ENCODE measurements around the gene KCNJ2.

Gene KCNJ2

DNA sequence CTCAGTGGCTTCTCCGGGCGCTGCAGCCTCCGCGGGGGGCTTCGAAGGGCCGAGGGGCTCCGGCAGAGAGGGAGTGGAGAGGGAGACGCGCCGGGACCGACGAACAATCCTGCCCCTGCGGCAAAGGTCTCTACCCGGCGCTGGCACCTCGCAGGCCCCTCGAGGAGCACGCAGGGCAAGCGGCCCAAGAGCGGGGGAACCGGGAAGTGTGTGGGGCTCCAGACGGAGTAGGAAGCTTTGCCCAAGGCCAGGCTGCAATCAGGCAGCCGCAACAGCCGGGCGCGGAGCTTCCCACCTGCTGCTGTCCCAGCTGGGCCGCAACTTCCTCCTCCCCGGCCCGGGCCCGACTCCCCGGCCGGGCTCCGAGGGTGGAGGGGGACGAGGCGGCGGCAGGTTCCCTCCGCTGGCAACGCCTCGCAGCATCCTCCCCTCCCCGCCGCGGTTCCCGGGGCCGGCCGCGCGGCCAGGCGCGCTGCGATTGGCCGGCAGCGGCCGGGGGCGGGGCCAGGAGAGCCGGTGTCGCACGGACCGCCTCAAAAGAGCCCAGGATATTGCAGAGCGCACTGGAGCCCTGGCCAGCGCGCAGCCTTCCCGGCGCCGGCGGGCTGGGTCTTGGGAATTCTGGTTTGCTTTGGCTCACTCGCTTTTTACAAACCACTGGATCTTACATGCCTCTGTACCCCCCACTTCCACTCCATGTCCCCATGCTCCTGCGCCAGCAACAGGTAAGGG lies at the start of gene KCNJ2:
Gene KCNJ2, plus strand, starts transcription at position 556 of the 732 bp plus-strand sequence. CDS start 5,508 bp downstream, outside the sequence.
- H3K4me3 ChIP-seq = peak within 1 kb of the TSS; percentile 76 to 96 (median 83)
- peak in 2 of 11 experiments; percentile 39 to 54; a peak in 2 of 22 replicates for TF ChIP-seq Cebpa-rat (IDR thresholded peaks at IDR 0.05)
- peak within 1 kb of the TSS; percentile 82 to 97 (median 87) for H3K9ac ChIP-seq
- H4K20me1 ChIP-seq = peaks cover 0 to 34% (median 10%) of the 10 kb centered on the region in 11 experiments; a peak in 13 of 22 replicates
- no peaks in the 10 kb centered on the region for H3K9me3 ChIP-seq (replicated peaks in 1 of 11)
- peaks cover 47 to 60% (median 50%) of the 10 kb centered on the region in 10 experiments for H3K4me1 ChIP-seq
- H3K27ac ChIP-seq = peak within 1 kb of the TSS; percentile 75 to 98 (median 92)
- peaks cover 0 to 8% (median 3%) of the 10 kb centered on the region in 11 experiments; a peak in 13 of 22 replicates for H3K36me3 ChIP-seq
- H3K27me3 ChIP-seq = no peaks in the 10 kb centered on the region
- H3K4me2 ChIP-seq = peak within 1 kb of the TSS; percentile 75 to 95 (median 86)

DNA sequence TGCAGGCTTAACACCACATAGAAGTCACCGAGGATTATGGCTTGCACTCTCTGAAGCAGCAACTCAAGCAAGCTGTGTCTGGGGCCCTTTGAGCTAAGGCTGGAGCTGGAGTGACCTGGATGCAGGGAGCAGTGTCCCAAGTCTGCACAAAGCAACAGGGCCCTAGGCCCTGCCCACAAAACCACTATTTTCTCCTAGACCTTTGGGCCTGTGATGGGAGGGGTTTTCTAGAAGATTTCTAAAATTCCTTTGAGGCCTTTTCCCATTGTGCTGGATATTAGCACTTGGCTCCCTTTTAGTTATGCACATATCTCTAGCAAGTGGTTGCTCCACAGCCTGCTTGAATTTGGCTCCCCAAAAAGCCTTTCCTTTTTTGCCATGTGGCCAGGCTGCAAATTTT lies 49.8 kb upstream of the KCNJ2 start:
- H3K9ac ChIP-seq = no peak overlapping the region
- no peak overlapping the region for H3K4me3 ChIP-seq
- peaks cover 0 to 31% (median 15%) of the 10 kb centered on the region in 11 experiments; a peak in 12 of 22 replicates for H3K9me3 ChIP-seq (replicated peaks in 1 of 11)
- H3K36me3 ChIP-seq = peaks cover 0 to 24% (median 0%) of the 10 kb centered on the region in 11 experiments; a peak in 6 of 22 replicates
- H3K27ac ChIP-seq = no peak overlapping the region
- no peaks in the 10 kb centered on the region for H3K27me3 ChIP-seq
- no peak for TF ChIP-seq Cebpa-rat (IDR thresholded peaks at IDR 0.05)
- H3K4me1 ChIP-seq = peaks cover 53 to 59% (median 56%) of the 10 kb centered on the region in 10 experiments
- no peaks in the 10 kb centered on the region for H4K20me1 ChIP-seq
- H3K4me2 ChIP-seq = peak overlapping the region; percentile 36 to 76 (median 66); a peak in 21 of 22 replicates

DNA sequence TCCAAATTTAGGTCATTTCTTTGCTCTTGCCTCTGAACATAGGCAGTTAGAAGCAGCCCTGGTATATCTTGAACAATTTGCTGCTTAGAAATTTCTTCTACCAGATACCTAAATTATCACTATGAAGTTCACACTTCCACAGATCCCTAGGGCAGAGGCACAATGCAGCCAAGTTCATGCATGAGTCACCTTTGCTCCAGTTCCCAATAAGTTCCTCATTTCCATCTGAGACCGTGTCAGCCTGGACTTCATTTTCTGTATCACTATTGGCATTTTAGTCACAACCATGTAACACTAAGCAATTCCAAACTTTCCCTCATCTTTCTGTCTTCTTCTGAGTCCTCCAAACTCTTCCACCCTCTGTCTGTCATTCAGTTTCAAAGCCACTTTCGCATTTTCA lies 49.3 kb upstream of the KCNJ2 start:
- H3K9ac ChIP-seq = no peak overlapping the region

DNA sequence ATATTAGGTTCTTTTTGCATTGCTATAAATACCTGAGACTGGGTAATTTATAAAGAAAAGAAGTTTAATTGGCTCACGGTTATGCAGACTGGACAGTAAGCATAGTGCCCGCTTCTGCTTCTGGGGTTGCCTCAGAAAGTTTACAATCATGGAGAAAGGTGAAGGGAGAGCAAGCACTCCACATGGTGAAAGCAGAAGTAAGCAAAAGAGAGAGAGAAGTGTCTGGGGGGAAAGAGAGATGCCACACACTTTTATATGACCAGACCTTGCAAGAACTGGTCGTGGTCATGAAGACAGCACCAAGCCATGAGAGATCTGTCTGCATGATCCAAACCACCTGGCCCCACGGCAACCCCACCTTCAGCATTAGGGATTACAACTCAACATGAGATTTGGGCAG lies 48.9 kb upstream of the KCNJ2 start:
- peaks cover 62 to 68% (median 65%) of the 10 kb centered on the region in 10 experiments for H3K4me1 ChIP-seq
- H3K27me3 ChIP-seq = no peaks in the 10 kb centered on the region
- no peak overlapping the region for H3K4me3 ChIP-seq
- H4K20me1 ChIP-seq = no peaks in the 10 kb centered on the region
- H3K27ac ChIP-seq = peak overlapping the region in 2 of 11 experiments; percentile 0 to 5; a peak in 4 of 22 replicates
- no peak for TF ChIP-seq Cebpa-rat (IDR thresholded peaks at IDR 0.05)
- H3K9ac ChIP-seq = no peak overlapping the region
- peaks cover 0 to 24% (median 0%) of the 10 kb centered on the region in 11 experiments; a peak in 6 of 22 replicates for H3K36me3 ChIP-seq
- H3K4me2 ChIP-seq = peak overlapping the region; percentile 50 to 76 (median 66)
- peaks cover 0 to 30% (median 15%) of the 10 kb centered on the region in 11 experiments; a peak in 11 of 22 replicates for H3K9me3 ChIP-seq (replicated peaks in 1 of 11)

More for the DNA sequence above, 49.3 kb upstream of the KCNJ2 start:
- no peak for TF ChIP-seq Cebpa-rat (IDR thresholded peaks at IDR 0.05)
- H3K4me1 ChIP-seq = peaks cover 57 to 63% (median 60%) of the 10 kb centered on the region in 10 experiments
- no peak overlapping the region for H3K4me3 ChIP-seq
- peak overlapping the region in 2 of 11 experiments; percentile 0 to 5; a peak in 4 of 22 replicates for H3K27ac ChIP-seq
- H3K27me3 ChIP-seq = no peaks in the 10 kb centered on the region
- peaks cover 0 to 24% (median 0%) of the 10 kb centered on the region in 11 experiments; a peak in 6 of 22 replicates for H3K36me3 ChIP-seq
- no peaks in the 10 kb centered on the region for H4K20me1 ChIP-seq
- H3K9me3 ChIP-seq (replicated peaks in 1 of 11) = peaks cover 0 to 30% (median 15%) of the 10 kb centered on the region in 11 experiments; a peak in 12 of 22 replicates
- peak overlapping the region; percentile 50 to 76 (median 66); a peak in 20 of 22 replicates for H3K4me2 ChIP-seq

DNA sequence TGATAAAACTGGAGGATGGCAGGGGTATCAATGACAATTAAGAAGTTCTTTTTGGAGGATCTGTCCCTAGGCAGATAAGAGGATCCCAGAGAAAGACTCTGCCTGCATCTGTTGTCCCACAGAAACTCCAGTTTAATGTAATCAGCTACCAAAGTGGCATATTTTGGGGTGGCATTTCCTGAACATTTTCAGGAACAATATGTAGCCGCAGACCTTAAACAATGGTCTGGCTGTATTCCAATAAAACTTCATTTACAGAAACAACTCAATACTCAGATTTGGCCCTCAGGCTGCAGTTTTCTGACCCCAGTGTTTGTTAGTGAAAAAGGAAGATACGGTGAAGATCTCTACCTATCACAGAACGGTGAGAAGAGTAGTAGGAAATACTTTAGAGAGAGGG lies 48.2 kb upstream of the KCNJ2 start:
- Histone ChIP-seq H4K20me1 (no peaks in the 10 kb centered on the region), H3K4me1 (peaks cover 64 to 74% (median 68%) of the 10 kb centered on the region in 10 experiments), H3K27ac (no peak overlapping the region; a peak in 2 of 22 replicates), H3K27me3 (no peaks in the 10 kb centered on the region), H3K4me2 (peak overlapping the region; percentile 50 to 76 (median 66)), H3K36me3 (peaks cover 0 to 28% (median 0%) of the 10 kb centered on the region in 11 experiments; a peak in 6 of 22 replicates), H3K4me3 (no peak overlapping the region), H3K9me3 (replicated peaks in 1 of 11) (peaks cover 0 to 36% (median 15%) of the 10 kb centered on the region in 11 experiments; a peak in 13 of 22 replicates), H3K9ac (no peak overlapping the region)
- no peak for TF ChIP-seq Cebpa-rat (IDR thresholded peaks at IDR 0.05)

DNA sequence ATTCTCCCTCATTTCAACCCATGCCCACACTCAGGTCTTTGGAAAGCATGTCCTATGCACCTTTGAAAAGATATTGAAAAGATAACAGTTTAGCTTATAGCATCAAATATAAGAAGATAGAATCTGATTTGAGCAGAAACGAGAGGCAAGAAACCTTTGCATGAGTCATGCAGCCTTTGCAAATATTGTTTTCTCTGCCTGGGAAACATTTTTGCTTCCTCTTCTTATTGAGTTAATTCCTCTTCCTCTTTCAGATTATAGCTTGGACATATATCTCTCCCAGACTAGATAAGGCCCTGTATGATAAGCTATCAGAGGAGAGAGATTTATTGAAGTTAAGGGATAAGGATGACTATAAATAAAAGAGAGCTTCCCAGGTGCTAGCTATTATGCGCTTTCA lies 46.1 kb upstream of the KCNJ2 start:
- H3K4me2 ChIP-seq = peak overlapping the region; percentile 50 to 76 (median 66)
- no peak overlapping the region for H3K4me3 ChIP-seq

DNA sequence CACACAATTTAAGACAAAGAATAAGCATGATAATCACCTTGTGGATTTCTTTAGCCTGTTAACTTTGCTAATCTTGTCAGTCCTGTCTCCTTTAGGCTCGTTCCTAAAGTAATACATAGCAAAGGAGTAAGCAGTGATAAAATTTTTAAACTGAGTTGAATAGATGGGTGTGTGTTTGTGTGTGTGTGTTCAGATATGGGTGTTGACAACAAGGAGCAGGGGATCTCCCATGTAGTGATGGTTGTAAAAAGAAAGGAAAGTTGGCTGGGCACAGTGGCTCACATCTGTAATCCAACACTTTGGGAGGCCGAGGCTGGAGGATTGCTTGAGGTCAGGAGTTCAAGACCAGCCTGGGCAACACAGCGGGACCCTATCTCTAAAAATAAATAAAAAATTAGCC lies 44.6 kb upstream of the KCNJ2 start:
- Histone ChIP-seq H3K4me2 (peak overlapping the region; percentile 47 to 76 (median 65)), H3K9ac (no peak overlapping the region), H3K27me3 (no peaks in the 10 kb centered on the region), H3K36me3 (peaks cover 0 to 39% (median 23%) of the 10 kb centered on the region in 11 experiments; a peak in 14 of 22 replicates), H3K27ac (peak overlapping the region in 3 of 11 experiments; percentile 3 to 61 (median 38); a peak in 3 of 22 replicates), H4K20me1 (no peaks in the 10 kb centered on the region), H3K9me3 (replicated peaks in 1 of 11) (peaks cover 8 to 40% (median 33%) of the 10 kb centered on the region in 11 experiments), H3K4me1 (peaks cover 56 to 66% (median 60%) of the 10 kb centered on the region in 10 experiments), H3K4me3 (no peak overlapping the region)
- no peak for TF ChIP-seq Cebpa-rat (IDR thresholded peaks at IDR 0.05)

More for the DNA sequence above, 46.1 kb upstream of the KCNJ2 start:
- Histone ChIP-seq H3K27me3 (no peaks in the 10 kb centered on the region), H3K9ac (0 out of 22 replicates have a peak overlapping the region, but pooled peaks of 1 of the 11 experiments have one; percentile 33), H4K20me1 (no peaks in the 10 kb centered on the region), H3K36me3 (peaks cover 0 to 38% (median 13%) of the 10 kb centered on the region in 11 experiments; a peak in 14 of 22 replicates), H3K4me1 (peaks cover 64 to 76% (median 68%) of the 10 kb centered on the region in 10 experiments), H3K27ac (peak overlapping the region in 4 of 11 experiments; percentile 26 to 61 (median 41); a peak in 7 of 22 replicates), H3K9me3 (replicated peaks in 1 of 11) (peaks cover 0 to 45% (median 23%) of the 10 kb centered on the region in 11 experiments; a peak in 20 of 22 replicates)
- TF ChIP-seq Cebpa-rat (IDR thresholded peaks at IDR 0.05) = no peak

DNA sequence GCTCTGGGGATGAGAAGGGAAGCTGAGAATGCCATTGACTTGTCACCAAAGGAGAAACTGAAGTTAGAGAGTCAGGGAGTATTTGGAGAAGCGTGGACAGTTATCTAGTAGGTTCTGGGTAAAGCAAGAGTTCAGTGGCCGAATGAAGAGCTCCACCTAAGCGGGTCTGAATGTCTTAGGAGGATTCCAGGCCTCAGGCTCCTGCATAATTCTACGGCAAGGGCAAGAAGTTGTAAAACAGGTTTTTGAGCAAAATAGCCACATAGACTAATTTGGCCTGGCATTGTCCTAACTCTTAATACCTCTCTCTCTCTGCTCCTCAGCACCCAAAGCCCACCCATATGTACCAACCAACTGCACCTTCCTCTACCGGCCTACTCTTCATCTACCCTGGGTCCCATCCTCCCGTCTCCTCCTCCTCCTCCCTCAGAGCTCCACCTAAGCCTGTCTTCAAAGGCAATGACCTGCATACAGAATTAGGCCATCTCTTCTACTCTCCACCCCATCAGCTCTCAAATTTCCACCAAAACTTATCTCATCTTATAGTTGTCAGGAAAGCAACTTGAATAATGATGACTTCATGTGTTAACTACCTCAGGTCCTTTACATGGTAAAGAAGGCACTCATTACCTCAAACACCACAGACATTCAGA lies 42.0 kb upstream of the KCNJ2 start:
- H3K9ac ChIP-seq = no peak overlapping the region
- no peak overlapping the region for H3K4me2 ChIP-seq
- no peak for TF ChIP-seq Cebpa-rat (IDR thresholded peaks at IDR 0.05)
- H4K20me1 ChIP-seq = no peaks in the 10 kb centered on the region
- H3K9me3 ChIP-seq (replicated peaks in 1 of 11) = peaks cover 15 to 52% (median 42%) of the 10 kb centered on the region in 11 experiments
- peaks cover 0 to 55% (median 29%) of the 10 kb centered on the region in 11 experiments; a peak in 16 of 22 replicates for H3K36me3 ChIP-seq
- peaks cover 30 to 46% (median 34%) of the 10 kb centered on the region in 10 experiments for H3K4me1 ChIP-seq
- no peak overlapping the region for H3K27ac ChIP-seq
- H3K27me3 ChIP-seq = no peaks in the 10 kb centered on the region
- peak overlapping the region in 1 of 10 experiments; percentile 2; a peak in 1 of 20 replicates for H3K4me3 ChIP-seq

All from BLaER1 treated with 17β-estradiol and CSF1 and Interleukin-3, amounts not matched to agents 10 nM and 100 nM (cell line).